GM19372 (cell line): Measurements from ENCODE around the gene TMEM120B.

ENCODE experiments used
- ATAC-seq: cut with Tn5 transposase; IDR thresholded peaks from one replicate; pipeline ENCODE4 v1.9.1; 2021; ENCODE audit warnings: mild to moderate bottlenecking, low read depth, moderate library complexity; ENCODE audit not compliant: unreplicated experiment

Gene TMEM120B

GRCh38 chr12:121829250-121829918, 116.8 kb downstream of the TMEM120B start:
- ATAC-seq = no peak

GRCh38 chr12:121830134-121830533, 117.6 kb downstream of the TMEM120B start:
- ATAC-seq = no peak

- no peak for ATAC-seq
Measured at GRCh38 chr12:121830588-121831265, 118.2 kb downstream of the TMEM120B start.
